ENCODE measurements around the gene AQP6. TPM values are rescaled to one million over a fixed set of nuclear protein-coding genes. Genes with fewer than 3 reads are reported as not detected.

Gene AQP6
- total and polyA plus RNA-seq, 10 of the 15 experiments (the other 5 are each of a cell fraction or from before 2014, with no cell fraction given): not detected

- TF ChIP-seq TCF7 (IDR thresholded peaks at IDR 0.05; ENCODE audit: borderline replicate concordance) (no peak), CBX5 (IDR thresholded peaks at IDR 0.05; ENCODE audit: low read depth) (no peak), STAT3 (IDR thresholded peaks at IDR 0.05; ENCODE audit: low read depth, low read length) (no peak)
These were observed 40.7 kb upstream of the AQP6 start (continued) for GRCh38 chr12:49932023-49932422.

- no peaks in the 10 kb centered on the region for H3K4me1 ChIP-seq (ENCODE audit: control insufficient read depth, insufficient read depth, low read length)
- H3K27ac ChIP-seq (ENCODE audit: control insufficient read depth, insufficient read depth): no peak overlapping the region
- H3K9ac ChIP-seq (ENCODE audit: control insufficient read depth, insufficient read depth, low read length): no peak overlapping the region
- H3K36me3 ChIP-seq (ENCODE audit: control insufficient read depth in 2 of 2, insufficient read depth in 2 of 2, low read length in 1 of 2): no peaks in the 10 kb centered on the region
- H3K9me3 ChIP-seq (replicated peaks; ENCODE audit: control insufficient read depth, insufficient read depth, low read length): no peaks in the 10 kb centered on the region
- ChIA-PET CTCF (interaction anchor here (1.5 to 4.2 kb wide), 2 partner anchors 10 to 13 kb away, joined by 8 to 30 read pairs; no protein-coding TSS in a partner anchor), SMC1A (ENCODE audit: uncharacterized antibody, unreplicated experiment) (interaction anchor here (3.1 kb wide), 1 partner anchor 13 kb away, joined by 8 read pairs; no protein-coding TSS in a partner anchor), POLR2A (no interaction called here), RAD21 (ENCODE audit: unreplicated experiment) (interaction anchor here (0.6 to 0.9 kb wide), 2 partner anchors 39 to 123 kb away, joined by 3 read pairs; no protein-coding TSS in a partner anchor)
- TF ChIP-seq WRNIP1 (IDR thresholded peaks at IDR 0.05; ENCODE audit: borderline replicate concordance, low read depth, low read length): no peak
- H3K4me3 ChIP-seq: no peak overlapping the region
- no peak overlapping the region for H2AFZ ChIP-seq (ENCODE audit: control insufficient read depth, low read depth, low read length)
- no peaks in the 10 kb centered on the region for H3K79me2 ChIP-seq (ENCODE audit: control insufficient read depth, insufficient read depth, low read length)
- 37% methylated on average over 8 of the region's 8 CpGs for WGBS (ENCODE audit: insufficient coverage, insufficient replicate concordance, low lambda C conversion rate, missing lambda C conversion rate)
- no peak overlapping the region for H3K4me2 ChIP-seq (ENCODE audit: control insufficient read depth, insufficient read depth)
- peaks cover 1 to 3% of the 10 kb centered on the region in 2 experiments; a peak in 2 of 4 replicates for H3K27me3 ChIP-seq (replicated peaks in 1 of 2; ENCODE audit: control insufficient read depth in 2 of 2, insufficient read depth in 2 of 2, low read length in 1 of 2)
- no TSS peak for BruUV-seq (replicated peaks)
- DNase-seq (ENCODE audit: low read depth, low spot score): no peak
- H4K20me1 ChIP-seq (ENCODE audit: control insufficient read depth, insufficient read depth): no peaks in the 10 kb centered on the region
- no peak for ATAC-seq
- intact Hi-C loops (cut with micrococcal nuclease; ENCODE audit: unreplicated experiment): no loop called here
- FAIRE-seq: no peak
- in situ Hi-C loops (cut with MboI): no loop called here
These were observed 40.1 kb upstream of the AQP6 start for GRCh38 chr12:49932533-49933130.

GRCh38 chr12:49933796-49934195 lies 39.0 kb upstream of the AQP6 start:
- no peaks in the 10 kb centered on the region for H3K4me1 ChIP-seq (ENCODE audit: control insufficient read depth, insufficient read depth, low read length)
- no peaks in the 10 kb centered on the region for H3K79me2 ChIP-seq (ENCODE audit: control insufficient read depth, insufficient read depth, low read length)
- no peak overlapping the region for H2AFZ ChIP-seq (ENCODE audit: control insufficient read depth, low read depth, low read length)
- intact Hi-C loops (cut with micrococcal nuclease; ENCODE audit: unreplicated experiment) (no loop called here), in situ Hi-C loops (cut with MboI) (no loop called here)
- ChIA-PET SMC1A (ENCODE audit: uncharacterized antibody, unreplicated experiment) (interaction anchor here (3.1 kb wide), 1 partner anchor 12 kb away, joined by 8 read pairs; no protein-coding TSS in a partner anchor), RAD21 (ENCODE audit: unreplicated experiment) (interaction anchor here (0.9 kb wide), 1 partner anchor 122 kb away, joined by 3 read pairs; no protein-coding TSS in a partner anchor), POLR2A (no interaction called here), CTCF (interaction anchor here (1.3 to 1.9 kb wide), 2 partner anchors 11 to 73 kb away, joined by 3 to 6 read pairs; no protein-coding TSS in a partner anchor)
- H3K27ac ChIP-seq (ENCODE audit: control insufficient read depth, insufficient read depth): no peak overlapping the region
- peaks cover 1 to 3% of the 10 kb centered on the region in 2 experiments; a peak in 2 of 4 replicates for H3K27me3 ChIP-seq (replicated peaks in 1 of 2; ENCODE audit: control insufficient read depth in 2 of 2, insufficient read depth in 2 of 2, low read length in 1 of 2)
- no peak overlapping the region for H3K4me3 ChIP-seq
- 50% methylated on average over 5 of the region's 5 CpGs for WGBS (ENCODE audit: insufficient coverage, insufficient replicate concordance, low lambda C conversion rate, missing lambda C conversion rate)
- H3K4me2 ChIP-seq (ENCODE audit: control insufficient read depth, insufficient read depth): no peak overlapping the region
- ATAC-seq (no peak), FAIRE-seq (no peak), DNase-seq (ENCODE audit: low read depth, low spot score) (no peak)
- BruUV-seq (replicated peaks): no TSS peak
- H3K9me3 ChIP-seq (replicated peaks; ENCODE audit: control insufficient read depth, insufficient read depth, low read length): no peaks in the 10 kb centered on the region
- no peaks in the 10 kb centered on the region for H3K36me3 ChIP-seq (ENCODE audit: control insufficient read depth in 2 of 2, insufficient read depth in 2 of 2, low read length in 1 of 2)
- no peak overlapping the region for H3K9ac ChIP-seq (ENCODE audit: control insufficient read depth, insufficient read depth, low read length)
- H4K20me1 ChIP-seq (ENCODE audit: control insufficient read depth, insufficient read depth): no peaks in the 10 kb centered on the region
- no peak for TF ChIP-seq FOS (IDR thresholded peaks at IDR 0.05; ENCODE audit: borderline replicate concordance, extremely low read depth, insufficient read length)
- no peak for TF ChIP-seq ZNF207 (IDR thresholded peaks at IDR 0.05; ENCODE audit: borderline replicate concordance)
- no peak for TF ChIP-seq SPI1 (IDR thresholded peaks at IDR 0.05; ENCODE audit: borderline replicate concordance, insufficient read depth, low read depth, low read length)
- TF ChIP-seq BHLHE40 (IDR thresholded peaks at IDR 0.05; ENCODE audit: borderline replicate concordance in 1 of 2, low read depth in 2 of 2, low read length in 1 of 2): no peak
- TF ChIP-seq MEF2A (IDR thresholded peaks at IDR 0.05; ENCODE audit: insufficient read depth, low read depth, low read length): no peak
- TF ChIP-seq STAT1 (conservative IDR thresholded peaks at IDR 0.05): no peak
- TF ChIP-seq ZZZ3 (IDR thresholded peaks at IDR 0.05; ENCODE audit: control insufficient read depth, insufficient read length, low read depth): no peak
- TF ChIP-seq FOXM1 (IDR thresholded peaks at IDR 0.05; ENCODE audit: low read depth, low read length): no peak
- TF ChIP-seq TCF7 (IDR thresholded peaks at IDR 0.05; ENCODE audit: borderline replicate concordance): no peak
- TF ChIP-seq POU2F2 (IDR thresholded peaks at IDR 0.05; ENCODE audit: borderline replicate concordance, low read depth, low read length): no peak
- TF ChIP-seq SMAD1 (IDR thresholded peaks at IDR 0.05; ENCODE audit: low read depth, partially characterized antibody): no peak
- TF ChIP-seq SP1 (IDR thresholded peaks at IDR 0.05; ENCODE audit: low read depth, low read length): no peak
- no peak for TF ChIP-seq ZNF217 (IDR thresholded peaks at IDR 0.05)
